K562 (cell line): ENCODE results near the gene KIRREL1. TPM values are rescaled to one million over a fixed set of nuclear protein-coding genes. Genes with fewer than 3 reads are reported as not detected.

Source experiments
- ATAC-seq: fragments of 200-7000 bp; cut with Tn5 transposase; 3 replicates; pipeline ENCODE4 v1.9.1; 2020; ENCODE audit warnings: moderate library complexity
- BruUV-seq: library from RNA; stranded (reverse); fragments of 400-500 nt; replicated peaks from 2 replicates; lab custom pipeline; 2021; lab: Mats Ljungman, UMichigan
- CTCF ChIA-PET: fragments of 300-600 bp; formaldehyde crosslinking; extraction: SDS; loops from one replicate; lab custom pipeline; 2021; ENCODE audit warnings: low intra/inter-chr PET ratio; lab: Yijun Ruan, JAX
- POLR2A ChIA-PET: fragments of 300-600, 350-650 bp; sonication (Branson Sonifier 250); formaldehyde crosslinking; extraction: SDS; loops from one replicate; lab custom pipeline; 2021; ENCODE audit warnings: antibody characterized with exemption, inconsistent platforms; lab: Yijun Ruan, JAX
- DNase-seq, 4 experiments: peaks; one replicate each; pipeline versions ENCODE4 v3.0.0 to v3.0.0-alpha.2; 2011 to 2018; ENCODE audit warnings: low spot score in 3 of 4, mixed read lengths in 3 of 4; ENCODE audit errors: extremely low read depth in 1 of 4
- FAIRE-seq: peaks from 2 replicates; lab custom pipeline; 2011; peaks lifted over from hg19 to GRCh38; lab: Jason Lieb, UNC
- H2AFZ ChIP-seq: 2 replicates; pipeline ENCODE4 v1.6.0; 2011; ENCODE audit warnings: low read depth, low read length, control low read depth, inconsistent platforms
- H3K27ac ChIP-seq: fragments of 200-600 bp; 3 replicates; pipeline ENCODE4 v1.8.0; 2011; ENCODE audit warnings: low read depth, mild to moderate bottlenecking, control low read depth, inconsistent platforms, low read length, moderate library complexity, mixed read lengths; ENCODE audit errors: extremely low read depth
- H3K27me3 ChIP-seq, 2 experiments: fragments of 300-600 bp in 1 of 2; 2 replicates in 1 of 2; 3 replicates in 1 of 2; pipeline versions ENCODE4 v1.6.0 to v1.8.0; 2011; ENCODE audit warnings: inconsistent platforms in 2 of 2, low read length in 2 of 2, mild to moderate bottlenecking in 1 of 2, mixed read lengths in 1 of 2, moderate library complexity in 1 of 2; ENCODE audit not compliant: control insufficient read depth in 2 of 2, insufficient read depth in 2 of 2
- H3K36me3 ChIP-seq: fragments of 300-600 bp; 3 replicates; pipeline ENCODE4 v1.8.0; 2011; ENCODE audit warnings: mild to moderate bottlenecking, low read length, inconsistent platforms; ENCODE audit not compliant: control insufficient read depth, insufficient read depth
- H3K4me1 ChIP-seq, 2 experiments: fragments of 200-600 bp in 1 of 2; replicated peaks in 1 of 2; 2 replicates in 1 of 2; 3 replicates in 1 of 2; pipeline versions ENCODE4 v1.5.1 to v1.8.0; 2011; ENCODE audit warnings: inconsistent platforms in 2 of 2, low read length in 2 of 2, mild to moderate bottlenecking in 1 of 2, mixed read lengths in 1 of 2, moderate library complexity in 1 of 2; ENCODE audit not compliant: control insufficient read depth in 2 of 2, insufficient read depth in 2 of 2
- H3K4me2 ChIP-seq: 2 replicates; pipeline ENCODE4 v1.6.1; 2011; ENCODE audit warnings: low read length, control low read depth, inconsistent platforms, mixed read lengths; ENCODE audit not compliant: insufficient read depth
- H3K4me3 ChIP-seq: fragments of 200-600 bp; sonication (generic), shearing (Covaris generic); 2 replicates; pipeline ENCODE4 v1.5.1; 2016; ENCODE audit warnings: control low read depth, inconsistent platforms
- H3K79me2 ChIP-seq: fragments of 200-600 bp; 3 replicates; pipeline ENCODE4 v1.8.0; 2011; ENCODE audit warnings: low read length, inconsistent platforms; ENCODE audit not compliant: control insufficient read depth, insufficient read depth
- H3K9ac ChIP-seq, 2 experiments: 2 replicates each; pipeline versions ENCODE4 v1.6.0 to v1.6.1; 2011; ENCODE audit warnings: low read depth in 2 of 2, low read length in 2 of 2, control low read depth in 1 of 2, inconsistent platforms in 1 of 2, mild to moderate bottlenecking in 1 of 2, mixed read lengths in 1 of 2; ENCODE audit not compliant: insufficient read depth in 1 of 2
- H3K9me1 ChIP-seq: one replicate; pipeline ENCODE4 v1.6.0; 2011; ENCODE audit warnings: inconsistent platforms, mild to moderate bottlenecking, low read length, moderate library complexity; ENCODE audit not compliant: control insufficient read depth, insufficient read depth
- H3K9me3 ChIP-seq: replicated peaks from 2 replicates; pipeline ENCODE4 v1.5.1; 2011; ENCODE audit warnings: low read depth, low read length, inconsistent platforms; ENCODE audit not compliant: control insufficient read depth, insufficient read depth
- H4K20me1 ChIP-seq: replicated peaks from 2 replicates; pipeline ENCODE4 v1.6.1; 2011; ENCODE audit warnings: low read length, inconsistent platforms, mixed read lengths; ENCODE audit not compliant: control insufficient read depth, insufficient read depth
- ARID4B ChIP-seq: sonication (generic); formaldehyde crosslinking; IDR thresholded peaks from 2 replicates; pipeline ENCODE4 v1.8.0; 2022; ENCODE audit warnings: mild to moderate bottlenecking, missing genetic modification reagents
- HNRNPK ChIP-seq: fragments of 200-400 bp; formaldehyde crosslinking; IDR thresholded peaks from one replicate; pipeline ENCODE4 v1.6.1; 2018; ENCODE audit warnings: mild to moderate bottlenecking, low read depth, low read length; ENCODE audit not compliant: poor library complexity, severe bottlenecking
- VEZF1 ChIP-seq: fragments of 200-800 bp; sonication (Bioruptor generic); IDR thresholded peaks from 2 replicates; pipeline ENCODE4 v1.6.1; 2017; ENCODE audit warnings: missing genetic modification characterization, missing compliant biosample characterization
- ZC3H4 ChIP-seq: sonication (generic); formaldehyde crosslinking; IDR thresholded peaks from 2 replicates; pipeline ENCODE4 v1.9.0; 2021; ENCODE audit warnings: missing genetic modification reagents, borderline replicate concordance
- WGBS: fragments of 100-300 bp; shearing (Covaris generic); methylation state at CpG from one replicate; pipeline ENCODE4 v1.1.6; 2016; ENCODE audit warnings: low coverage, mixed read lengths; ENCODE audit not compliant: insufficient coverage; ENCODE audit errors: missing lambda C conversion rate; 5-methylcytosine and 5-hydroxymethylcytosine counted together
- in situ Hi-C: fragments of 300-500 bp; cut with MboI; formaldehyde crosslinking; loops from 4 replicates; pipeline ENCODE4 v1.15.0; 2018; ENCODE audit warnings: inconsistent platforms, mixed read lengths
- intact Hi-C: fragments of 100-400 bp; cut with micrococcal nuclease; formaldehyde crosslinking; loops from 2 replicates; pipeline ENCODE4 v1.14.2; 2022
- polyA plus RNA-seq, 8 experiments: library from polyadenylated mRNA; depleted of rRNA in 4 of 8; stranded (reverse) in 5 of 8; unstranded in 3 of 8; fragments of >200 nt; fragmentation: Nextera tagmentation in 2 of 8; fragmentation: Illumina TruSeq in 1 of 8; extraction: Ambion mirVana in 2 of 8; extraction: Trizol in 1 of 8; gene quantifications; 2 replicates each; pipeline versions ENCODE4 v1.2.1 to v1.2.3, GENCODE V29; 2011 to 2014; ENCODE audit warnings: inconsistent platforms in 1 of 8, missing spikeins in 1 of 8
- total RNA-seq, 7 experiments: library from RNA; depleted of rRNA in 6 of 7; stranded (reverse); fragments of >200 nt in 6 of 7; fragmentation: Illumina TruSeq in 2 of 7; extraction: Trizol in 2 of 7; gene quantifications; 2 replicates each; pipeline versions ENCODE4 v1.2.1 to v1.2.3, GENCODE V29; 2011 to 2021; ENCODE audit warnings: low replicate concordance in 1 of 7

The KIRREL1 gene
- total and polyA plus RNA-seq, 9 of the 15 experiments (the other 6 are each of a cell fraction or from before 2014, with no cell fraction given), result under 0.01 to 0.22 (median 0.03) TPM; not detected in 3

- POLR2A ChIA-PET, result interaction anchor here (0.5 to 0.6 kb wide), 2 partner anchors 8 to 933 kb away, joined by 3 to 5 read pairs; no protein-coding TSS in a partner anchor
- WGBS, result 0% methylated on average over 1 of the region's 1 CpG
- CTCF ChIA-PET, result no interaction called here
- Histone ChIP-seq H3K27me3 (peaks cover 4 to 24% of the 10 kb centered on the region in 2 experiments; a peak in 3 of 5 replicates), H3K36me3 (no peaks in the 10 kb centered on the region), H4K20me1 (no peaks in the 10 kb centered on the region), H3K4me3 (no peak overlapping the region), H3K9me3 (no peaks in the 10 kb centered on the region), H3K27ac (no peak overlapping the region), H3K79me2 (no peaks in the 10 kb centered on the region), H2AFZ (no peak overlapping the region), H3K9me1 (no peaks in the 10 kb centered on the region), H3K9ac (no peak overlapping the region), H3K4me2 (no peak overlapping the region), H3K4me1 (no peaks in the 10 kb centered on the region)
- TF ChIP-seq VEZF1 (CRISPR knock-in tag) (no peak), HNRNPK (no peak), ARID4B (CRISPR knock-in tag) (no peak), ZC3H4 (CRISPR knock-in tag) (no peak)
- DNase-seq (no peak), ATAC-seq (no peak), FAIRE-seq (no peak)
- intact Hi-C loops, result no loop called here
- no TSS peak for BruUV-seq
- in situ Hi-C loops, result no loop called here
Measured at GRCh38 chr1:158026651-158027050, 33.2 kb downstream of the KIRREL1 start.
